ENCODE data around the gene KCNQ5. TPM values are rescaled to one million over a fixed set of nuclear protein-coding genes. Genes with fewer than 3 reads are reported as not detected.

Gene KCNQ5
- total RNA-seq, 6 experiments from 2014 or later, result 16.3 to 35.5 (median 20.2) TPM

GRCh38 chr6:72816022-72816421 is 194.2 kb downstream of the KCNQ5 start:
- H3K9me3 Mint-ChIP-seq, result no peaks in the 10 kb centered on the region; the same call in 1 of the 2 replicates
- DNase-seq, result no peak
- no peak overlapping the region for H3K4me3 Mint-ChIP-seq
- H3K36me3 Mint-ChIP-seq (ENCODE audit: low read depth), result peaks cover 10% of the 10 kb centered on the region
- no peak overlapping the region for H3K27ac Mint-ChIP-seq
- peaks cover 1% of the 10 kb centered on the region; the same call in 1 of the 2 replicates for H3K27me3 Mint-ChIP-seq (ENCODE audit: insufficient read depth)
- TF ChIP-seq, protein P1, sequence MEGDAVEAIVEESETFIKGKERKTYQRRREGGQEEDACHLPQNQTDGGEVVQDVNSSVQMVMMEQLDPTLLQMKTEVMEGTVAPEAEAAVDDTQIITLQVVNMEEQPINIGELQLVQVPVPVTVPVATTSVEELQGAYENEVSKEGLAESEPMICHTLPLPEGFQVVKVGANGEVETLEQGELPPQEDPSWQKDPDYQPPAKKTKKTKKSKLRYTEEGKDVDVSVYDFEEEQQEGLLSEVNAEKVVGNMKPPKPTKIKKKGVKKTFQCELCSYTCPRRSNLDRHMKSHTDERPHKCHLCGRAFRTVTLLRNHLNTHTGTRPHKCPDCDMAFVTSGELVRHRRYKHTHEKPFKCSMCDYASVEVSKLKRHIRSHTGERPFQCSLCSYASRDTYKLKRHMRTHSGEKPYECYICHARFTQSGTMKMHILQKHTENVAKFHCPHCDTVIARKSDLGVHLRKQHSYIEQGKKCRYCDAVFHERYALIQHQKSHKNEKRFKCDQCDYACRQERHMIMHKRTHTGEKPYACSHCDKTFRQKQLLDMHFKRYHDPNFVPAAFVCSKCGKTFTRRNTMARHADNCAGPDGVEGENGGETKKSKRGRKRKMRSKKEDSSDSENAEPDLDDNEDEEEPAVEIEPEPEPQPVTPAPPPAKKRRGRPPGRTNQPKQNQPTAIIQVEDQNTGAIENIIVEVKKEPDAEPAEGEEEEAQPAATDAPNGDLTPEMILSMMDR (IDR thresholded peaks at IDR 0.05), result no peak
- peaks cover 60% of the 10 kb centered on the region for H3K4me1 Mint-ChIP-seq (ENCODE audit: low read depth)

DNA sequence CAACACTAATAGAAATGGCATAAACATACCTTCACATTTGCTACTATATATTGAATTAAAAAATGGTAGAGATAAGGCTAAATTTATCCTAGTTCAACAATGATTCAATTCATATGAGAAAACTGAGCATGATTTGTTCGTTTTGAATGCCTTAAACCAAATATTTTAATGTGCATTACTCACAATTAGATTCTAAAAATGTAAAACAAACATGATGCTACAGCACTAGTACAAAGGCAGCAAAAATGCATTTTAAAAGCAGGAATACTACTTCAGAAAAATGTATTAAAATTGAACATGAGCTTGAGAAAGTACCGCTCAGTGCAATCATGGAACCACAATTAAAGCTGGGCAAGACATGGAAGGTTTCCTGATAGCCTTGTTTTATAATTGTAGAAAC is 195.3 kb downstream of the KCNQ5 start:
- Mint-ChIP-seq H3K27ac (no peak overlapping the region), H3K4me3 (no peak overlapping the region), H3K36me3 (ENCODE audit: low read depth) (peaks cover 10% of the 10 kb centered on the region), H3K27me3 (ENCODE audit: insufficient read depth) (peaks cover 1% of the 10 kb centered on the region; the same call in 1 of the 2 replicates), H3K4me1 (ENCODE audit: low read depth) (peaks cover 48% of the 10 kb centered on the region), H3K9me3 (no peaks in the 10 kb centered on the region; the same call in 1 of the 2 replicates)
- no peak for DNase-seq
- TF ChIP-seq, protein P1 (IDR thresholded peaks at IDR 0.05), result no peak

DNA sequence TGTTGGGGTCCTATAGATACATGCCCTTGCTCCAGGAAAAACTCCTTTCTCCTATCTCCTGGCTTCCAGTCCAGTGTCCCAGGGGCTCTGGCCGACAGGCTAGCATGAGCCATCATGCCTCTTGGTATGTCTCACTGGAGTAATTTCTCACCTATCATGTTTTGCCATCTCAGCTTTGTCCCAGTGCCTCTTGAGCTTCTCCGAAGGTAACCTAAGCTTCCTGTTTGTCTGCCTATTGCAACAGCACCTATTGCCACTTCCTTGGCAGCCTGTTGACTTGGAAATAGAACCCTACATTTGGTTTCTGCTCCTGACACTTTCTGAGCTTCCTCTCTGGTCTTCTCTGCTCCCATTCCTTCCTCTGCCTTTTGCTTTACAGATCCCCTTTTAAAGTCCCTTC is 197.7 kb downstream of the KCNQ5 start:
- TF ChIP-seq, protein P1 (IDR thresholded peaks at IDR 0.05), result no peak
- Mint-ChIP-seq H3K9me3 (no peaks in the 10 kb centered on the region; the same call in 1 of the 2 replicates), H3K4me3 (no peak overlapping the region), H3K27ac (no peak overlapping the region), H3K4me1 (ENCODE audit: low read depth) (peaks cover 31% of the 10 kb centered on the region), H3K36me3 (ENCODE audit: low read depth) (peaks cover 11% of the 10 kb centered on the region), H3K27me3 (ENCODE audit: insufficient read depth) (peaks cover 3% of the 10 kb centered on the region; the same call in 1 of the 2 replicates)
- DNase-seq, result no peak

DNA sequence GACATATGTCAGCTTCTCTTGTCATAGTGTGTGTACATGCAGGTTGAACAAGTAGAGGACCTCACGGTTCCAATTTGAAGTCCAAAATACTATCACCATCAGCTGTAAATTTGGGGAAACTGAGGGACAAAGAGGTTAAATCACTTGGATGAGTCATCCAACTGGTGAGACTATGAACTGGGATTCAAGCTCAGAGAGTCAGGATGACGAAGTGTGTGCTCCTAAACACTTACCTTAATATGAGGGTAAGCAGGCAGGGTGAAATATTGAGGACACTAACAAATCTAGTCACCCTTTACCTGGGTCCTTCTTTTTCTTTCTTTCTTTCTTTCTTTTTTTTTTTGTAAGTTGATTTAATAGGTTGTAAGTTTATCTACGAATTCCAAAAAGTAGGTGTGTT is 198.3 kb downstream of the KCNQ5 start:
- Mint-ChIP-seq H3K4me1 (ENCODE audit: low read depth) (peaks cover 31% of the 10 kb centered on the region), H3K4me3 (no peak overlapping the region), H3K27ac (no peak overlapping the region), H3K27me3 (ENCODE audit: insufficient read depth) (peaks cover 3% of the 10 kb centered on the region; the same call in 1 of the 2 replicates), H3K9me3 (peaks cover 3% of the 10 kb centered on the region), H3K36me3 (ENCODE audit: low read depth) (peaks cover 14% of the 10 kb centered on the region)
- TF ChIP-seq, protein P1 (IDR thresholded peaks at IDR 0.05), result no peak
- no peak for DNase-seq

- DNase-seq, result no peak
- H3K4me3 Mint-ChIP-seq, result no peak overlapping the region
- H3K9me3 Mint-ChIP-seq, result peaks cover 5% of the 10 kb centered on the region
- peaks cover 3% of the 10 kb centered on the region; the same call in 1 of the 2 replicates for H3K27me3 Mint-ChIP-seq (ENCODE audit: insufficient read depth)
- no peak overlapping the region for H3K27ac Mint-ChIP-seq
- TF ChIP-seq, protein P1 (IDR thresholded peaks at IDR 0.05), result no peak
- H3K4me1 Mint-ChIP-seq (ENCODE audit: low read depth), result peaks cover 31% of the 10 kb centered on the region
- peaks cover 11% of the 10 kb centered on the region for H3K36me3 Mint-ChIP-seq (ENCODE audit: low read depth)
These were observed 199.0 kb downstream of the KCNQ5 start for GRCh38 chr6:72820906-72821305.

All from HFFc6 (cell line).